Panc1 (cell line): Measurements from ENCODE around the gene C13orf46. TPM values are rescaled to one million over a fixed set of nuclear protein-coding genes. Genes with fewer than 3 reads are reported as not detected.

Experiments
- ATAC-seq: fragments of 200-7000 bp; cut with Tn5 transposase; 2 replicates; pipeline ENCODE4 v1.9.1; 2020; ENCODE audit warnings: mild to moderate bottlenecking, moderate library complexity
- BruUV-seq: library from RNA; stranded (reverse); fragments of 400-500 nt; replicated peaks from 2 replicates; lab custom pipeline; 2021; lab: Mats Ljungman, UMichigan
- CTCF ChIA-PET: fragments of 300-600 bp; sonication (Branson Sonifier 250); formaldehyde crosslinking; loops from one replicate; lab custom pipeline; 2022; ENCODE audit warnings: antibody characterized with exemption; lab: Charles Lee
- POLR2A ChIA-PET: fragments of 300-600 bp; sonication (Branson Sonifier 250); formaldehyde crosslinking; loops from one replicate; lab custom pipeline; 2022; ENCODE audit warnings: antibody characterized with exemption; lab: Charles Lee
- DNase-seq: peaks from one replicate; pipeline ENCODE4 v3.0.0-alpha.2; 2010; ENCODE audit warnings: low read depth, low spot score
- H3K27ac ChIP-seq: 2 replicates; pipeline ENCODE4 v1.5.1; 2011; ENCODE audit warnings: mild to moderate bottlenecking, low read length, inconsistent platforms
- H3K27me3 ChIP-seq: fragments of 200-500 bp; sonication (Bioruptor generic); 2 replicates; pipeline ENCODE4 v1.6.0; 2014; ENCODE audit warnings: low read length, inconsistent platforms; ENCODE audit not compliant: control insufficient read depth, insufficient read depth
- H3K36me3 ChIP-seq: fragments of 200-500 bp; sonication (Bioruptor generic); 2 replicates; pipeline ENCODE4 v1.5.1; 2014; ENCODE audit warnings: inconsistent platforms, mild to moderate bottlenecking, low read length, moderate library complexity; ENCODE audit not compliant: control insufficient read depth, insufficient read depth
- H3K4me1 ChIP-seq: 2 replicates; pipeline ENCODE4 v1.5.1; 2011; ENCODE audit warnings: inconsistent platforms, mild to moderate bottlenecking, low read length, moderate library complexity; ENCODE audit not compliant: control insufficient read depth, insufficient read depth
- H3K4me3 ChIP-seq, 2 experiments: 2 replicates each; pipeline ENCODE4 v1.5.1; 2011 to 2012; ENCODE audit warnings: low read depth in 2 of 2, low read length in 2 of 2, mild to moderate bottlenecking in 2 of 2, inconsistent platforms in 1 of 2, moderate library complexity in 1 of 2
- H3K9me3 ChIP-seq: fragments of 200-500 bp; sonication (Bioruptor generic); 2 replicates; pipeline ENCODE4 v1.5.1; 2014; ENCODE audit warnings: low read depth, mild to moderate bottlenecking, inconsistent platforms, low read length, moderate library complexity; ENCODE audit not compliant: control insufficient read depth, insufficient read depth
- CTCF ChIP-seq: fragments of 450-650 bp; IDR thresholded peaks from 2 replicates; pipeline ENCODE4 v1.5.1; 2017; ENCODE audit warnings: mild to moderate bottlenecking
- POLR2AphosphoS5 ChIP-seq: IDR thresholded peaks from 2 replicates; pipeline ENCODE4 v1.6.1; 2012; ENCODE audit warnings: mild to moderate bottlenecking, low read depth, low read length, moderate library complexity
- REST ChIP-seq, 2 experiments: IDR thresholded peaks; 2 replicates each; pipeline ENCODE4 v1.6.1; 2011 to 2012; ENCODE audit warnings: low read depth in 2 of 2, control low read depth in 1 of 2, low read length in 1 of 2, mild to moderate bottlenecking in 1 of 2, moderate library complexity in 1 of 2; ENCODE audit not compliant: insufficient read depth in 1 of 2
- SIN3A ChIP-seq: IDR thresholded peaks from 2 replicates; pipeline ENCODE4 v1.6.1; 2012; ENCODE audit warnings: low read depth, mild to moderate bottlenecking, low read length, moderate library complexity, borderline replicate concordance; ENCODE audit not compliant: insufficient read depth
- TCF7L2 ChIP-seq: IDR thresholded peaks from 2 replicates; pipeline ENCODE4 v1.6.1; 2011; ENCODE audit warnings: mild to moderate bottlenecking, low read depth, low read length, inconsistent platforms
- in situ Hi-C: cut with HindIII; loops from 2 replicates; pipeline ENCODE4 v1.10.0; 2016; ENCODE audit warnings: low sequenced_read_pairs, low pct_unique_long_range_greater_than_20kb
- intact Hi-C: fragments of 100-400 bp; cut with micrococcal nuclease; formaldehyde crosslinking; loops from one replicate; pipeline ENCODE4 v1.10.0; 2022; ENCODE audit not compliant: unreplicated experiment
- total RNA-seq: library from RNA; stranded (reverse); gene quantifications from one replicate; pipeline ENCODE4 v1.2.1, GENCODE V29; 2021; ENCODE audit not compliant: unreplicated experiment

C13orf46 gene
- total RNA-seq, 1 experiment from 2014 or later: 2.6 TPM

- POLR2A ChIA-PET: no interaction called here
Observed at GRCh38 chr13:113947311-113948033, 26.4 kb downstream of the C13orf46 start.

More at GRCh38 chr13:113947311-113948033, 26.4 kb downstream of the C13orf46 start:
- DNase-seq: no peak
- Histone ChIP-seq H3K4me3 (no peak overlapping the region), H3K4me1 (no peaks in the 10 kb centered on the region), H3K27ac (no peak overlapping the region), H3K27me3 (no peaks in the 10 kb centered on the region), H3K36me3 (no peaks in the 10 kb centered on the region), H3K9me3 (no peaks in the 10 kb centered on the region)
- CTCF ChIA-PET: no interaction called here
- in situ Hi-C loops (no loop called here), intact Hi-C loops (no loop called here)
- no TSS peak for BruUV-seq
- peak; percentile 55 for ATAC-seq
- TF ChIP-seq TCF7L2 (no peak), CTCF (no peak; the same call in 1 of the 2 replicates), SIN3A (no peak), POLR2AphosphoS5 (no peak), REST (IDR thresholded peaks at IDR 0.05; ENCODE audit: insufficient read depth in 1 of 2, low read depth in 2 of 2, low read length in 1 of 2) (no peak)
